ENCODE results near the gene FIBP.
A peak's percentile ranks its signal among the peaks of the same experiment; 100 is the strongest.

The FIBP gene

GRCh38 chr11:65870706-65871681 is 17.3 kb downstream of the FIBP start:
- no peak for DNase-seq (ENCODE audit: low read depth)

- DNase-seq (ENCODE audit: low read depth): no peak
These were observed 18.0 kb downstream of the FIBP start for GRCh38 chr11:65870307-65870658.

GRCh38 chr11:65869643-65870306 is 18.5 kb downstream of the FIBP start:
- DNase-seq (ENCODE audit: low read depth): no peak

- DNase-seq (ENCODE audit: low read depth): no peak
These were observed 19.4 kb downstream of the FIBP start for GRCh38 chr11:65868907-65869306.

GRCh38 chr11:65868076-65868667 is 20.1 kb downstream of the FIBP start:
- DNase-seq (ENCODE audit: low read depth): no peak

GRCh38 chr11:65867284-65868071 is 20.8 kb downstream of the FIBP start:
- DNase-seq (ENCODE audit: low read depth): no peak

- DNase-seq (ENCODE audit: low read depth): no peak
These were observed 21.6 kb downstream of the FIBP start for GRCh38 chr11:65866509-65867283.

GRCh38 chr11:65865550-65866172 is 22.6 kb downstream of the FIBP start:
- DNase-seq (ENCODE audit: low read depth): no peak

- DNase-seq (ENCODE audit: low read depth): no peak
These were observed 23.4 kb downstream of the FIBP start for GRCh38 chr11:65864706-65865471.

GRCh38 chr11:65863889-65864705 is 24.2 kb downstream of the FIBP start:
- DNase-seq (ENCODE audit: low read depth): no peak

- no peak for DNase-seq (ENCODE audit: low read depth)
These were observed 25.1 kb downstream of the FIBP start for GRCh38 chr11:65862941-65863888.

GRCh38 chr11:65862191-65862735 is 26.0 kb downstream of the FIBP start:
- DNase-seq (ENCODE audit: low read depth): no peak

- no peak for DNase-seq (ENCODE audit: low read depth)
These were observed 26.6 kb downstream of the FIBP start for GRCh38 chr11:65861533-65862183.

GRCh38 chr11:65861165-65861505 is 27.1 kb downstream of the FIBP start:
- DNase-seq (ENCODE audit: low read depth): no peak

- peak; percentile 90 for DNase-seq (ENCODE audit: low read depth)
These were observed 27.8 kb downstream of the FIBP start, which contains the start of gene MUS81 for GRCh38 chr11:65860278-65861164. TSS of gene MUS81 (plus strand) at chr11:65860433. CDS start at chr11:65860754, 321 bp downstream.

GRCh38 chr11:65859812-65860277 is 28.4 kb downstream of the FIBP start:
- DNase-seq (ENCODE audit: low read depth): no peak
